ENCODE results near the gene EMC10. TPM values are rescaled to one million over a fixed set of nuclear protein-coding genes. Genes with fewer than 3 reads are reported as not detected.

EMC10 gene
- total RNA-seq, 1 donor from 2014 or later: 98.8 TPM

GRCh38 chr19:50532952-50533351, 56.6 kb downstream of the EMC10 start:
- peaks cover 17% of the 10 kb centered on the region for H3K36me3 Mint-ChIP-seq (ENCODE audit: unreplicated experiment)
- no peak overlapping the region for H3K4me3 Mint-ChIP-seq (ENCODE audit: unreplicated experiment)
- H3K4me1 Mint-ChIP-seq (ENCODE audit: low read depth, unreplicated experiment): no peaks in the 10 kb centered on the region
- H3K27me3 Mint-ChIP-seq (ENCODE audit: unreplicated experiment): peaks cover 4% of the 10 kb centered on the region
- DNase-seq: no peak
- H3K9me3 Mint-ChIP-seq (ENCODE audit: unreplicated experiment): peaks cover 12% of the 10 kb centered on the region
- no peak overlapping the region for H3K27ac Mint-ChIP-seq (ENCODE audit: unreplicated experiment)
- TF ChIP-seq, protein P1, sequence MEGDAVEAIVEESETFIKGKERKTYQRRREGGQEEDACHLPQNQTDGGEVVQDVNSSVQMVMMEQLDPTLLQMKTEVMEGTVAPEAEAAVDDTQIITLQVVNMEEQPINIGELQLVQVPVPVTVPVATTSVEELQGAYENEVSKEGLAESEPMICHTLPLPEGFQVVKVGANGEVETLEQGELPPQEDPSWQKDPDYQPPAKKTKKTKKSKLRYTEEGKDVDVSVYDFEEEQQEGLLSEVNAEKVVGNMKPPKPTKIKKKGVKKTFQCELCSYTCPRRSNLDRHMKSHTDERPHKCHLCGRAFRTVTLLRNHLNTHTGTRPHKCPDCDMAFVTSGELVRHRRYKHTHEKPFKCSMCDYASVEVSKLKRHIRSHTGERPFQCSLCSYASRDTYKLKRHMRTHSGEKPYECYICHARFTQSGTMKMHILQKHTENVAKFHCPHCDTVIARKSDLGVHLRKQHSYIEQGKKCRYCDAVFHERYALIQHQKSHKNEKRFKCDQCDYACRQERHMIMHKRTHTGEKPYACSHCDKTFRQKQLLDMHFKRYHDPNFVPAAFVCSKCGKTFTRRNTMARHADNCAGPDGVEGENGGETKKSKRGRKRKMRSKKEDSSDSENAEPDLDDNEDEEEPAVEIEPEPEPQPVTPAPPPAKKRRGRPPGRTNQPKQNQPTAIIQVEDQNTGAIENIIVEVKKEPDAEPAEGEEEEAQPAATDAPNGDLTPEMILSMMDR (IDR thresholded peaks at IDR 0.05; ENCODE audit: partially characterized antibody, unreplicated experiment): no peak

DNA sequence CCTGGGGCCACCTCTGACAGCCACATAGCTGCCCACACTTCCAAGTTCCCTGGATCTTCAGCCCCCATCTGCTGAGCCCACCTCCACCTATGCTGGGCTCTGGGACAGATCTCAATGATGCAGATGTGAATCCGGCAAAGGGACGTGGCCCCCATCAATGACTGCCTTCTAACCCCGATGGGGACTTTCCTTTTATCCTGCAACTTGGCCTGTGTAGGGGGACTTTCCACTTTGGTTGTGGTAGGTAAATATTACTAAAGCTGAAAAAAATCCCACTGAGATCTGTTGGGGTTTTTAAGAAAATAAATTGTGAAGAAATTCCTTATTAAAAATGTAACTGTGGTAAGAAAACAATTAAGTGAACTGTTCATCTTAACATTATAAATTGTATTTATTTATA, 58.2 kb downstream of the EMC10 start:
- Mint-ChIP-seq H3K27me3 (ENCODE audit: unreplicated experiment) (peaks cover 5% of the 10 kb centered on the region), H3K4me1 (ENCODE audit: low read depth, unreplicated experiment) (no peaks in the 10 kb centered on the region), H3K36me3 (ENCODE audit: unreplicated experiment) (peaks cover 17% of the 10 kb centered on the region), H3K27ac (ENCODE audit: unreplicated experiment) (no peak overlapping the region), H3K9me3 (ENCODE audit: unreplicated experiment) (peaks cover 17% of the 10 kb centered on the region), H3K4me3 (ENCODE audit: unreplicated experiment) (no peak overlapping the region)
- TF ChIP-seq, protein P1 (IDR thresholded peaks at IDR 0.05; ENCODE audit: partially characterized antibody, unreplicated experiment): no peak
- DNase-seq: no peak

DNA sequence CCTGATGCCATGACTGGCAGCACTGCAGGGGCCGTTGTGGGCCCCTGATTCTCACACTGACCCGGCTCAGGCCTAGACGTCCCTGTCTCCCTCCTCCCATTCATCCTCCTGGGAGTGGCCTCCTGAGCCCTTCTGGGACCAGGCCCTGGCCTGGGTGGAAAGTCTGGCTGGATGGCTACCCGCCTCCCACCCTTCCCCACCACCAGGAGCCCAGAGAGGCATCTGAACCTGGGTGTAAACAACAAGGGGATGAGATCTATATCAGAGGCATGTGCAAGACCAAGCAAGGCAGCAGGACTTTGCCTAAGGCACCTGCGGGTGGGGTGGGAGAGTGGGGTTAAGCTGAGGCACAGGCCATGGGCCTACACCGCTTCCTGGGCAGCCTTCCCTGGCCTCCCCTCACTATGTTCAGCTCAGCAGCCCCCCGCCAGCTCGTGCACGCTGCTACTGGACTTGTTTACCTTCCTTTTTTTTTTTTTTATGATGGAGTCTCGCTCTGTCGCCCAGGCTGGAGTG, 59.4 kb downstream of the EMC10 start:
- H3K27me3 Mint-ChIP-seq (ENCODE audit: unreplicated experiment): peaks cover 3% of the 10 kb centered on the region
- TF ChIP-seq, protein P1 (IDR thresholded peaks at IDR 0.05; ENCODE audit: partially characterized antibody, unreplicated experiment): no peak
- no peaks in the 10 kb centered on the region for H3K4me1 Mint-ChIP-seq (ENCODE audit: low read depth, unreplicated experiment)
- H3K36me3 Mint-ChIP-seq (ENCODE audit: unreplicated experiment): peaks cover 17% of the 10 kb centered on the region
- DNase-seq: no peak
- peaks cover 17% of the 10 kb centered on the region for H3K9me3 Mint-ChIP-seq (ENCODE audit: unreplicated experiment)
- H3K27ac Mint-ChIP-seq (ENCODE audit: unreplicated experiment): no peak overlapping the region
- no peak overlapping the region for H3K4me3 Mint-ChIP-seq (ENCODE audit: unreplicated experiment)

DNA sequence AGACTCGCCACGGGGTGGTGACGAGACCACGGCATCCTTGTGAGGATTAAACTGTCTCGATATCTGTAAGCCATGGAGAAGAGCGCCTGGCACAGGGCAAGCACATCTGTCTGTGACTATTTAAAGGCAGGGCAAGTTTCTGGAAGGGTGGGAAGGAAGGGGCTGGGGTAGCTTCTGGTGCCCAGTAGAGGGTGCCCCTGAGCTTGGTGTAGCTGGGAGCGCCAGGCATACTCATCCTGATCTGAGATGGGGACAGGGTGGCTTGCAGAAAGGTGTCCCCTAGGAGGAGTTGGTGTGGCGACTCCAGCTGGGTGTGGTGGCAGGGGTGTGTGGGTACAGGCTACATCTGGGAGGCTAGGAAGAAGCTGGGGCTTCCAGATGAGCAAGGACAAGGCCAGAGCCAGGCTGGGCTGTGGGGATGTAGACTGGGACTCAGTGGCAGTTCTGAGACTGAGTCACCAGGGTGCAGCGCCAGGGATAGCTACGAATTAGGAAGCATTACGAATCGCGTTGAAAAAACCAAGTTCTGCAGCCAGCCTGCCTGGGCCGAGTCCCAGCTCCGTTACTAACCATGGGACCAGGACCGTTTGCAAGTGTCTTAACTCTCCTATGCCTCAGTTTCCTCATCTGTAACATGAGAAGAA, 60.5 kb downstream of the EMC10 start:
- peaks cover 3% of the 10 kb centered on the region for H3K27me3 Mint-ChIP-seq (ENCODE audit: unreplicated experiment)
- no peak overlapping the region for H3K27ac Mint-ChIP-seq (ENCODE audit: unreplicated experiment)
- TF ChIP-seq, protein P1 (IDR thresholded peaks at IDR 0.05; ENCODE audit: partially characterized antibody, unreplicated experiment): no peak
- H3K9me3 Mint-ChIP-seq (ENCODE audit: unreplicated experiment): peaks cover 17% of the 10 kb centered on the region
- DNase-seq: no peak
- peaks cover 4% of the 10 kb centered on the region for H3K4me1 Mint-ChIP-seq (ENCODE audit: low read depth, unreplicated experiment)
- no peak overlapping the region for H3K4me3 Mint-ChIP-seq (ENCODE audit: unreplicated experiment)
- H3K36me3 Mint-ChIP-seq (ENCODE audit: unreplicated experiment): peaks cover 17% of the 10 kb centered on the region

- no peak for DNase-seq
- TF ChIP-seq, protein P1 (IDR thresholded peaks at IDR 0.05; ENCODE audit: partially characterized antibody, unreplicated experiment): no peak
- peaks cover 16% of the 10 kb centered on the region for H3K36me3 Mint-ChIP-seq (ENCODE audit: unreplicated experiment)
- H3K27me3 Mint-ChIP-seq (ENCODE audit: unreplicated experiment): peaks cover 3% of the 10 kb centered on the region
- peaks cover 15% of the 10 kb centered on the region for H3K9me3 Mint-ChIP-seq (ENCODE audit: unreplicated experiment)
- H3K4me3 Mint-ChIP-seq (ENCODE audit: unreplicated experiment): no peak overlapping the region
- H3K27ac Mint-ChIP-seq (ENCODE audit: unreplicated experiment): no peak overlapping the region
- H3K4me1 Mint-ChIP-seq (ENCODE audit: low read depth, unreplicated experiment): peaks cover 8% of the 10 kb centered on the region
Measured at GRCh38 chr19:50537306-50537685, 61.0 kb downstream of the EMC10 start.

All from glutamatergic neuron (in vitro differentiated cells).